MM.1S (cell line): Measurements from ENCODE around the gene CDK5.

Experiments used
- EZH2phosphoT487 ChIP-seq: fragments of 300-600 bp; sonication (generic); IDR thresholded peaks from 2 replicates; pipeline ENCODE4 v1.6.1; 2018; ENCODE audit warnings: antibody characterized with exemption, low read length
- TF ChIP-seq, protein P1 (sequence below): fragments of 300-600 bp; sonication (generic); IDR thresholded peaks from 2 replicates; pipeline ENCODE4 v1.5.1; 2016; ENCODE audit warnings: antibody characterized with exemption, low read length, mixed read lengths

DNA sequence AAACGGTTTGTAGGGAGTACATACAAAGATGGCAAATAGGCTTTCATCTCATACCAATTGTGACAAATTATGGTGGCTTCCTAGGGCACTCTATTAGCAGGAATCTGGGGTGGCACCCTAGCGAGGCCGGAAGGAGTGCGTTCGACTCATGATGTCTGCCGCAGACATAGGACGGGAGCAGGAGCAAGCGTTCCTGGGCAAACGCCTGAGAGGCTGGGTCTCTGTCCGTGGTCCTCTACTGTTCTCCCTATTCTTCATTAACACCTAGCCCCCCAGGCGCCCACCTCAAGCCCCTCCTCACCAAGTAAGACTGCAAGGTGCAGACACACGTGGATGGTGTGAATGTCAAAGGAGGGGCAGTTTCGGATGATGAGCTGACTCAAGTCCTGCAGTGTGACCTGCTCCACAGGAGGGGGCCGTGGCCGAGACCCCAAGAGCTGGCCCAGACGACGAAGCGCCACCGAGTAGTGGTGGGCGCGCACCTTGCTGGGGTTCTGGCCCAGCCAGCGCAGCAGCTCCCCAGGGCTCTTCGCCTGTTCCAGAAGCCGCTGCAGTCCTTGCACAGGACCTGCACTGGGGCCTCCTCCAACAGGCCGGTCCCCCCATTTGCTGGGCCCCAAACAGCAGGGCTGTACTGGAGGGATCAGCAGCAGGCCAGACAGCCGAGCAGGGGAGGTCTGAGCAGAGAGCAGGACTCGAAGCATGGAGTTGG lies 21.7 kb upstream of the CDK5 start:
- TF ChIP-seq, protein P1, sequence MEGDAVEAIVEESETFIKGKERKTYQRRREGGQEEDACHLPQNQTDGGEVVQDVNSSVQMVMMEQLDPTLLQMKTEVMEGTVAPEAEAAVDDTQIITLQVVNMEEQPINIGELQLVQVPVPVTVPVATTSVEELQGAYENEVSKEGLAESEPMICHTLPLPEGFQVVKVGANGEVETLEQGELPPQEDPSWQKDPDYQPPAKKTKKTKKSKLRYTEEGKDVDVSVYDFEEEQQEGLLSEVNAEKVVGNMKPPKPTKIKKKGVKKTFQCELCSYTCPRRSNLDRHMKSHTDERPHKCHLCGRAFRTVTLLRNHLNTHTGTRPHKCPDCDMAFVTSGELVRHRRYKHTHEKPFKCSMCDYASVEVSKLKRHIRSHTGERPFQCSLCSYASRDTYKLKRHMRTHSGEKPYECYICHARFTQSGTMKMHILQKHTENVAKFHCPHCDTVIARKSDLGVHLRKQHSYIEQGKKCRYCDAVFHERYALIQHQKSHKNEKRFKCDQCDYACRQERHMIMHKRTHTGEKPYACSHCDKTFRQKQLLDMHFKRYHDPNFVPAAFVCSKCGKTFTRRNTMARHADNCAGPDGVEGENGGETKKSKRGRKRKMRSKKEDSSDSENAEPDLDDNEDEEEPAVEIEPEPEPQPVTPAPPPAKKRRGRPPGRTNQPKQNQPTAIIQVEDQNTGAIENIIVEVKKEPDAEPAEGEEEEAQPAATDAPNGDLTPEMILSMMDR = no peak
- TF ChIP-seq EZH2phosphoT487 = no peak
